Astrocyte (in vitro differentiated cells and primary cell): Measurements from ENCODE around the gene RUNX1. TPM values are rescaled to one million over a fixed set of nuclear protein-coding genes. Genes with fewer than 3 reads are reported as not detected.

Experiments
- DNase-seq: peaks from one replicate; pipeline ENCODE4 v3.0.0-alpha.2; 2010; ENCODE audit warnings: low read depth
- FAIRE-seq: peaks from 2 replicates; lab custom pipeline; 2011; peaks lifted over from hg19 to GRCh38; lab: Jason Lieb, UNC
- H2AFZ ChIP-seq: 2 replicates; pipeline ENCODE4 v1.6.0; 2012; ENCODE audit warnings: low read depth, low read length, inconsistent platforms
- H3K27ac ChIP-seq: 2 replicates; pipeline ENCODE4 v1.5.1; 2011; ENCODE audit warnings: low read depth, low read length, inconsistent platforms
- H3K27me3 ChIP-seq: 2 replicates; pipeline ENCODE4 v1.6.0; 2011; ENCODE audit warnings: low read length, inconsistent platforms; ENCODE audit not compliant: insufficient read depth
- H3K36me3 ChIP-seq: 2 replicates; pipeline ENCODE4 v1.5.1; 2011; ENCODE audit warnings: low read length, inconsistent platforms; ENCODE audit not compliant: insufficient read depth
- H3K4me1 ChIP-seq: 2 replicates; pipeline ENCODE4 v1.5.1; 2011; ENCODE audit warnings: low read length, inconsistent platforms; ENCODE audit not compliant: insufficient read depth
- H3K4me2 ChIP-seq: 2 replicates; pipeline ENCODE4 v1.6.0; 2012; ENCODE audit warnings: low read length, inconsistent platforms
- H3K4me3 ChIP-seq: 2 replicates; pipeline ENCODE4 v1.5.1; 2011; ENCODE audit warnings: low read depth, mild to moderate bottlenecking, low read length, inconsistent platforms; ENCODE audit not compliant: insufficient read depth
- H3K79me2 ChIP-seq: 2 replicates; pipeline ENCODE4 v1.6.0; 2012; ENCODE audit warnings: mild to moderate bottlenecking, low read length, inconsistent platforms; ENCODE audit not compliant: insufficient read depth
- H3K9ac ChIP-seq: 2 replicates; pipeline ENCODE4 v1.6.0; 2012; ENCODE audit warnings: mild to moderate bottlenecking, low read length, inconsistent platforms
- H3K9me3 ChIP-seq: 2 replicates; pipeline ENCODE4 v1.5.1; 2012; ENCODE audit warnings: low read depth, mild to moderate bottlenecking, low read length, inconsistent platforms; ENCODE audit not compliant: insufficient read depth
- H4K20me1 ChIP-seq: 2 replicates; pipeline ENCODE4 v1.6.0; 2012; ENCODE audit warnings: low read length, inconsistent platforms; ENCODE audit not compliant: insufficient read depth
- H3K27ac Mint-ChIP-seq: one replicate; pipeline ENCODE4 v1.8.0; 2021; ENCODE audit warnings: mild to moderate bottlenecking, mixed read lengths; ENCODE audit not compliant: unreplicated experiment
- H3K27me3 Mint-ChIP-seq: one replicate; pipeline ENCODE4 v1.8.0; 2021; ENCODE audit warnings: low read depth, mixed read lengths; ENCODE audit not compliant: unreplicated experiment
- H3K36me3 Mint-ChIP-seq: one replicate; pipeline ENCODE4 v1.8.0; 2021; ENCODE audit warnings: low read depth, mixed read lengths; ENCODE audit not compliant: unreplicated experiment
- H3K4me1 Mint-ChIP-seq: one replicate; pipeline ENCODE4 v1.8.0; 2021; ENCODE audit warnings: low read depth, mixed read lengths; ENCODE audit not compliant: unreplicated experiment
- H3K4me3 Mint-ChIP-seq: one replicate; pipeline ENCODE4 v1.8.0; 2021; ENCODE audit warnings: mild to moderate bottlenecking, moderate library complexity, mixed read lengths; ENCODE audit not compliant: unreplicated experiment
- H3K9me3 Mint-ChIP-seq: one replicate; pipeline ENCODE4 v1.8.0; 2021; ENCODE audit warnings: mild to moderate bottlenecking, mixed read lengths; ENCODE audit not compliant: unreplicated experiment
- CTCF ChIP-seq: IDR thresholded peaks from 2 replicates; pipeline ENCODE4 v1.5.1; 2011; ENCODE audit warnings: low read depth, mild to moderate bottlenecking, inconsistent platforms, low read length, moderate library complexity; ENCODE audit not compliant: insufficient read depth
- EZH2 ChIP-seq: IDR thresholded peaks from 2 replicates; pipeline ENCODE4 v1.6.1; 2012; ENCODE audit warnings: mild to moderate bottlenecking, low read length, inconsistent platforms; ENCODE audit not compliant: insufficient read depth
- total RNA-seq: library from RNA; stranded (reverse); gene quantifications from 2 replicates; pipeline ENCODE4 v1.2.1, GENCODE V29; 2021

The RUNX1 gene
- total RNA-seq, 1 donor from 2014 or later, result 84.6 TPM

GRCh38 chr21:34936371-34936789 is 112.7 kb downstream of the RUNX1 start:
- Mint-ChIP-seq H3K27me3 (no peaks in the 10 kb centered on the region), H3K4me1 (peaks cover 68% of the 10 kb centered on the region)

GRCh38 chr21:34935898-34936297 is 113.2 kb downstream of the RUNX1 start:
- FAIRE-seq (no peak), DNase-seq (peak; percentile 42)
- H3K4me2 ChIP-seq, result peak overlapping the region; percentile 56
- no peaks in the 10 kb centered on the region for H4K20me1 ChIP-seq
- Mint-ChIP-seq H3K27ac (no peak overlapping the region), H3K9me3 (no peaks in the 10 kb centered on the region), H3K4me3 (no peak overlapping the region), H3K36me3 (peaks cover 2% of the 10 kb centered on the region), H3K4me1 (peaks cover 65% of the 10 kb centered on the region), H3K27me3 (no peaks in the 10 kb centered on the region)
- no peaks in the 10 kb centered on the region for H3K36me3 ChIP-seq
- H3K79me2 ChIP-seq, result no peaks in the 10 kb centered on the region
- no peak overlapping the region for H3K4me3 ChIP-seq
- H2AFZ ChIP-seq, result no peak overlapping the region
- no peak overlapping the region for H3K9ac ChIP-seq
- no peaks in the 10 kb centered on the region for H3K27me3 ChIP-seq
- H3K27ac ChIP-seq, result peak overlapping the region; percentile 46
- no peaks in the 10 kb centered on the region for H3K9me3 ChIP-seq
- H3K4me1 ChIP-seq, result peaks cover 47% of the 10 kb centered on the region
- TF ChIP-seq CTCF (no peak), EZH2 (no peak)

More at GRCh38 chr21:34936371-34936789, 112.7 kb downstream of the RUNX1 start:
- no peaks in the 10 kb centered on the region for H3K27me3 ChIP-seq
- H3K4me3 Mint-ChIP-seq, result no peak overlapping the region
- peaks cover 2% of the 10 kb centered on the region for H3K36me3 Mint-ChIP-seq
- no peaks in the 10 kb centered on the region for H3K79me2 ChIP-seq
- H3K4me2 ChIP-seq, result peak overlapping the region; percentile 56
- H4K20me1 ChIP-seq, result no peaks in the 10 kb centered on the region
- no peak for DNase-seq
- FAIRE-seq, result no peak
- no peaks in the 10 kb centered on the region for H3K9me3 ChIP-seq
- H3K9me3 Mint-ChIP-seq, result no peaks in the 10 kb centered on the region
- TF ChIP-seq EZH2 (no peak), CTCF (no peak)
- peaks cover 46% of the 10 kb centered on the region for H3K4me1 ChIP-seq
- H3K27ac ChIP-seq, result peak overlapping the region; percentile 46
- H3K9ac ChIP-seq, result peak overlapping the region; percentile 32
- peak overlapping the region; percentile 3 for H3K4me3 ChIP-seq
- no peaks in the 10 kb centered on the region for H3K36me3 ChIP-seq
- H2AFZ ChIP-seq, result peak overlapping the region; percentile 6
- H3K27ac Mint-ChIP-seq, result peak overlapping the region; percentile 43

GRCh38 chr21:34935452-34935851 is 113.7 kb downstream of the RUNX1 start:
- Histone ChIP-seq H3K9me3 (no peaks in the 10 kb centered on the region), H4K20me1 (no peaks in the 10 kb centered on the region), H3K79me2 (no peaks in the 10 kb centered on the region), H3K4me2 (peak overlapping the region; percentile 56), H2AFZ (no peak overlapping the region), H3K4me3 (no peak overlapping the region), H3K36me3 (no peaks in the 10 kb centered on the region), H3K9ac (no peak overlapping the region), H3K27me3 (no peaks in the 10 kb centered on the region), H3K27ac (no peak overlapping the region), H3K4me1 (peaks cover 52% of the 10 kb centered on the region)
- FAIRE-seq (peak; percentile 60), DNase-seq (no peak)
- Mint-ChIP-seq H3K27ac (no peak overlapping the region), H3K27me3 (no peaks in the 10 kb centered on the region), H3K4me1 (peaks cover 69% of the 10 kb centered on the region), H3K36me3 (peaks cover 2% of the 10 kb centered on the region), H3K9me3 (no peaks in the 10 kb centered on the region), H3K4me3 (no peak overlapping the region)
- TF ChIP-seq CTCF (no peak), EZH2 (no peak)
